ENCODE measurements around the gene ATAD3A.
"Not testable (repeated sequence)": the region's sequence is repeated elsewhere in the genome, so short reads cannot be mapped to it uniquely, and the experiment has no call there.

Gene ATAD3A

DNA sequence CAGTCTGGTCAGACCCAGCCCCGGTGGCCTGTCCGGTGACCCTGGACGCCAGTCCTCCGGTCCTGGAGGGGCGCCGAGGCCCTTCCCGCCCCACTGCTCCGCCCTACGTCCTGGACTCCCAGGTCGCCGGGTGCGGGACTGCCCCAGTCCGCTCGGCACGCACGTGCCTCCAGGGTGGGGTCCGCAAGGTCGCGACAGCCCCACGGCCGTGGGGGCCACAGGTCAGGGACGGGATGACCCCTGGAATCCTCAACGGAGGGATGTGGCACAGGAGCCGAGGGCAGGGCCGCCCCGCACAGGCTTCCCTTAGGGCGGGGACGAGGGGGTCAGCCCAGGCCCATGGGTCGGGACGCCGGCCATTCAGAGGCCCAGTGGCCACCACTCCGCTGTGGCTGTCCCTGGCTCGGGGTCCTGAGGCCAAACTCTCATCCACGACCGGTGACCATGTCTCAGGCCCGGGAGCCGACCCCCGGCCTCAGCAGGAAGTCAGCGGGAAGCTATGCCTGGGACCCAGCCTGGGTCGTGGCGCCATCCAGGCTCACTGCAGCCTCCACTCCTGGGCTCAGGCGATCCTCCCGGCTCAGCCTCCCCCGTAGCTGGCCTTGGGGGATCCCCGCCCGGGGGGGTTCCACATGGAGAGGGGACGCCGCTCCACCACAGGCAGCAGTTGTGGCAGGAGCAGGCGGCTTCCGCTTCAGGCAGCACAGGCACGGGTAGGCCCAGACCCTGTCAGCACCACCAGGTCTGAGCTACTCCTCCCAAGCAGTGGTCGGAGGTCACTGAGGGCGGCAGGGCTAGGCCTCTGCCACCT is 29.1 kb downstream of the ATAD3A start:
- DNase-seq: no peak

DNA sequence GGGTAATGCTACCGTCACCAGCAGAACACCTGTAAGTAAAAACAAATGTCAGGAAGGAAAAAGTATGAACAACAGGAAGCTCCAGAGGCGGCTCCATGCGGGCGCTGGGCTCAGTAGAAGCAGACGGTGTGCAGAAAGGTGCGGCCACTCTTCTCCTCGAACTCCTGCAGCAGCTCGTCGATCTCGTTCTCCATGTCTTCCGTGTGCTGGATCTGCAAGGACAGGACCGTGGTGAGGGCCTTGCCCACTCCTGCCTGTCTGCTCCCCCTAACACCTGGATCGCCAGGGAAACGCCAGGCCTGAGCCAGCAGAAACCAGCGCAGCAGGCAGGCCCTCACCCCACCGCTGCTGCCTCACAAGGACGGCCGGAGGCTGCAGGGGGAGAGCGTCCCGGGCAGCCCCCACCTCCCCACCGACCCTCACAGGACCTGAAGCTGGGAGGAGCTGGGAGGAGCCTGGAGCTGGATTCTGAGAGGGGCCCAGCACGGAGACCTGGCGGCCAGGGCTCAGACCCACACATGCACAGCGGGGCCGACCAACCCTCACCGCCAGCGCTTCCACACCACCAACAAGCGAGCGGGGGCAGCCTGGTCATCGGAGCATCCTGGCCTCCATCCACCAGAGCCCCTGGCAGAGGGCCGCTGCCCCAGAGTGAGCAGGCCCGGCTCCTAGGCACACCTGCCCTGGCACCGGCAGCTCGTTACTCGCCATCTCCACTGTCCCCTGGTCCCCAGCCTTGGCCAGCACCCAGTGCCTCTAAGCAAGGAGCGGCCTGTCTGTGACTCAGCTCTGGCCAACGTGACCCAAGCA is 30.2 kb downstream of the ATAD3A start:
- no peak for DNase-seq

DNA sequence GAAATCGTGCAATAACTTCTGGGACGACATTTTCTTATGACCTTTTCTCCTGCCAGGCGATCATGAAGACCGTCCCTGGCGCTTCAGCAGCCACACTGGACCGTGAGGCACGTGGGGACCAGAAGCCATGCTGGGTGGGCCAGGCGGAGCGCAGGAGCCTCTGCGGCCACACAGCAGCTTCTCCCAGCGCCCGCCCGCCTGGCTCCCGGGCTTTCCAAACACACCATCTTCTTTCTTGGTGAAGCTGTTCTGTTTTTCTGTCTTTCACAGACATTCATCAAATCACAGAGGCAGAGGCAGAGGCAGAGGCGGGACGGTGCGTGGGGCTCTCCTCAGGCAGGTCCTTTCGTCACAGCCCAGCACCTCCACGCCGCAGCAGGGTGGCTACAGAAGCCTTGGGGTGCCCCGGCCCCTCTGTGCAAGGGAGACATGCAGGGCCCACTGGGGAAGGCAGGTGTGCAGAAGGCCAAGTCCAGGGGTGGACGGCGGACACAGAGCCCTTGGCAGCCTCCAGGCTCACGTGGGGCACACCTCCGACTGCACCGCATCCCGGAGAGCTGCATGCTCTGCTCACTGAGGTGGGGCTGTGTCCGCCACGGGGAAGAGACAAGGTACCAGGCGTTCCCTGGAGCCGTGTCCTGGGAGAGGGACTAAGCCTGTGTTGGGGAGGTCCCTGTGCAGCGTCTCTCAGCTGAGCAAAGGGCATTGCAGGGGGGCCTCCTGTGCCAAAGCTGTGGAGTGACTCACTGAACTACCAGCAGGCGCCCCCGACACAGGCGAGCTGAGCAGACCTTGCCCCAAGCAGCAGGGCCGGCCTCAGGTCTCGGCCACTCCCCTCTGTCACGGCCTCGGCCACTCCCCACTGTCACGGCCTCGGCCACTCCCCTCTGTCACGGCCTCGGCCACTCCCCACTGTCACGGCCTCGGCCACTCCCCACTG is 31.1 kb downstream of the ATAD3A start:
- DNase-seq: no peak

DNA sequence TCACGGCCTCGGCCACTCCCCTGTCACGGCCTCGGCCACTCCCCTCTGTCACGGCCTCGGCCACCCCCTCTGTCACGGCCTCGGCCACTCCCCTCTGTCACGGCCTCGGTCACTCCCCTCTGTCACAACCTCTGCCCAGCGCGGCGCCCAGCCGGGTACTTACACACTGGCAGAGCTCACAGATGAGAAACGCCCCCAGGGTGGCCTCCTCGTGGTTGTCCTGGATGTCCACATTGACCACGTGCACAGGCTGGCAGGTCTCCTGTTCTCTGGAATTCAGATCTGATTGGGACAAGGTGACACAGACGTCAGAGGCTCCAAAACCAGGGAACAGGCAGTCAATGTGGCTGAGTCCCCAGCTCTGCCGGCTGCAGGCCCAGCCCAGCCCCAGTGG is 31.7 kb downstream of the ATAD3A start:
- DNase-seq: no peak

DNA sequence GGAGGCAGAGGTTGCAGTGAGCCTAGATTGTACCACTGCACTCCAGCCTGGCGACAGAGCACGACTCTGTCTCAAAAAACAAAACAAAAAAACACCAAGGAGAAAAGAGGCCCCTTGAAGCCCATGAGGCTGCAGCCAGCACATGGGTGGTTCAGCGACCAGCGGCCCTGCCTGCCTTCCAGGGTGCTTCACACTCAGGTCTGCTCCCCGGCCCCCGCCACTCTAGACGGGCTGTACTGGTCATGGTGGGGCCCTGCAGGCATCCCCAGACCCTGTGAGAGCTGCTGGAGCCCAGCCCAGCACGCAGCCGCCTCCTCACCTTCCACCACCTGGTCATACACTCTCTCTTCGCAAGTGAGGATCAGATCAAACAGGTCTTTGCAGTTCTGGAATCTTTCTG is 32.6 kb downstream of the ATAD3A start:
- no peak for DNase-seq

DNA sequence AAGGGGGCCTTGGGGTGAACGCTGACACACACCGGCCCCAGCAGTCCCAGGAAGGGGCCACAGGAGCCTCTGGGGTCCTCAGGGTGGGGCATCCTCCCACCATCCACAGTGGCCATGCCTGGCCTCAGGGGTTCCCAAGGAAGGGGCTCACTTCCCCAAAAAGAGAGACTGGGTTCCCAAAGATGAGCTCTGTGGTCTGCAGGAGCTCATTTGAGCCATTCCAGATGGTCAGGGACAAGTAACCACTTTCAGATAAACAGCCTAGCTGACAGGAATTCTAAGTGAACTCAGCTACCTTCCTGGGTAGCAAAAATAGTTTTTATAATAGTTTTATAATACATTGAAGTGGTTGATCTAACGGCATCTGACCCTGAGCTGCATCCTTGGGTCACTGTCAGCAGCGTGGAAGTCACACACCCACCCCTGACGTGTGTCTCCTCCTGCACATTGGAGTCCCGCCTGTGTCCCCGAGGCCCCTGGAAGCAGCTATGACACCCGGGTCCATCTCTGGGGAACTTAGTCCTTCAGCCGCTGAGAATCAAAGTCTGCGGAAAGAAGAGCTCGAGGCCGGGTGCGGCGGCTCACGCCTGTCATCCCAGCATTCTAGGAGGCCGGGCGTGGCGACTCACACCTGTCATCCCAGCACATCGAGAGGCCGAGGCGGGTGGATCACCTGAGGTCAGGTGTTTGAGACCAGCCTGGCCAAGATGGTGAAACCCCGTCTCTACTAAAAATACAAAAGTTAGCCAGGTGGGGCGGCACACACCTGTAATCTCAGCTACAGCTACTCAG is 34.2 kb downstream of the ATAD3A start:
- DNase-seq: no peak

DNA sequence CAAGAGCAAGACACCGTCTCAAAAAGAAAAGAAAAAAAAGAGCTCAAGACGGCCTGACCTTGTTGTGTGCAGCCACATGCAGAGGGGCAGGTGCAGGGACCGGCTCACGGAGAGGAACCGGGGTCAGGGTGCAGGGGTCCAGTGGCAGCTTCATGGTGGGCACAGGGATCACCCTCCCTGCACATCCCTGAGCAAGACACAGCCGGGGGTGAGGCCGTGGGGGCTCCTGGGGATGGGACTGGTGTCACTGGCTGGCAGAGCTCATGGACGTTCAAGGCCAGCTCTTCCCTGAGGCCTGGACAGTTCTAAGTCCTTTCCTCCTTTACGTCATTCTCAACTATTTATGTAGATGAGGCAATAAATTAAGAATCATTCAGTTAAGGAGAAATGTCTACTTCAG is 35.0 kb downstream of the ATAD3A start:
- DNase-seq: no peak

DNA sequence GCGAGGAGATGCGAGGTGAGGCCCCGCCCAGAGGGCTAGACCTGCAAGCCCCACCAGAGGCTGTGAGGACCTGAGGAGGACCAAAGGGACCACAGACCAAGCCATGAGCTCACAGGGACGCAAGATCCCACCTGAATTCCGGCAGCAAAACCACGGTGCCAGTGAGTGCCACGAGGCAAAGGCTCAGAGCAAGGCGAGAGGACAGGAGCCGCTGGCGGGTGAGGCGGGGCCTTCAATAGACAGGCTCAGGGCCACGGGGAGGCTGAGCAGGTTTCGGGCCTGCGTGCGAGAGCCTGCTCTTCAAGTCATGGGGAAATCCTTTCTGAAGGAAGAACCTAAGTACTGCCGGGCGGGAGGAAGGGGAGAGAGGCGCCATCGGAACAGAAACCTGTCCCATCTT is 35.5 kb downstream of the ATAD3A start:
- DNase-seq: no peak

DNA sequence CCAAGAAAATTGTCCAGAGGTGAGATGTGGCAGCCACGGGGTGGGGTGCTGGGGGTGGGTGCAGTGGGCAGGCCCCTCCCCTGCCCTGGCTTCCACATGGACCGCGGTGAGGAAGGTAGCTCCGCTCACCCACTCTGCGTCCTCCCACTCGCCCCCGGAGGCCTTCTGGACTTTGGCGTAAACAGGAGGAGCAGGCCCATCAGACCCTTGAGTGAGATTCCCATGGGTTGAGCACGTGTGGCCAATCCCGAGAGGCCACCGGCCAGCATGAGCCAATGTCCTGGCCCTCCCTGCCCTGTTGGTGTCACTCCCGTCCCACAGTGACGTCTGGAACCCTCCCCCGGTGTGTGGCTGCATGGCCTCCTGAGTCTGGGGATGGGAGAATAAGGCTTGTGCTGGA is 36.6 kb downstream of the ATAD3A start:
- DNase-seq: no peak

DNA sequence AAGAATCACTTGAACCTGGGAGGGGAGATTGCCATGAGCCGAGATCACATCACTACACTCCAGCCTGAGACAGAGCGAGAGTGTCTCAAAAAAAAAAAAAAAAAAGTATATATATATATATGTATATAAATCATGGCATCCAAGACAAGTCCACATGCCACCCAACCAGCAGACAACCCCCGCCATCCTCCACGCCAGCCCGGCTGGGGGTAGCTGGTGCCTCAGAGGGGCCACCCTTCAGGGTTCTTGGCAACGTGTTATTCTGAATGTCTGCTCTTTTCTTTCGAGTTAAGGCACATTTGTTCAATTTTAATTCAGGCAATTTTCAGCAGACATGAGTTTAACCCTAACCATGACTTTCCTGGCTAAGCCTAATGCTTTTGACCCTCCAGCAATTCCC is 38.1 kb downstream of the ATAD3A start:
- no peak for DNase-seq

DNA sequence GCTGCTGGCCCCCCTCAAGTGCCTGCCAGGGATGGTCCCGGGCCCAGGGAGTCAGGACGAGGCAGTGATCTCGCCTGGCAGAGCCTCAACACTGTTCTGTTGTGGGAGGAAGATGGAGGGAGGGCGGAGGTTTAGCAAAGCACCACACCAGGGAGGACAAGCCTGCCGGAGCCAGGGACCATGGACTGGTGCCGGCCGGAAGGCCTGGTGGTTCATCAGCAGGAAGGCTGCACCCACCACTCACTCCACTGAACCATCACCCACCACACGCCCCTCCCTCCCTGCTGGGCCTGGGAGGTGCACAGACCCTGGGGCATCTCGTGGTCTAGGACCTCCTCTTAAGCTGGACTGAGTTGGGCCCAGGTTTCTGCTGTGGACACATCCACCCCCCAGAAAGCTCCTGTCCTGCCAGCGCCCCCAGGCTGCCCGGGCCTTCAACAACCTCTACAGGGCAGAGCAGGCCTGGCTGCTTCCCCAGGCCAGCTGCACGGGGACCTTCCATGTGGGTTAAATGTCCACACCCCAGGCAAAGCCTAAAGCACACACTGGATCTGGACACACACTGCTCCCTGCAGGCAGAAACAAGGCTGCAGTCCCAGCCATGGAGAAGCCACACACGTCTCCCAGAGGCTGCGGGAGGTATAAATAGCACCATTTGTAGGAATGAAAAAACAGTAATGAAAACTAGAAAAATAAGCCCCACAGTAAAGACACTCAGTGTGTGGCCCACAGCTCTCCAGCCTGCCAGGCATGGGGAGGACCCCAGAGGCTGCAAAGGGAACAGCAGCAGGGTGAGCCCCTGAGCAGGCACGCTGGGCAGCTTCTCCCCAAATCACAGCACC is 38.9 kb downstream of the ATAD3A start:
- DNase-seq: no peak

DNA sequence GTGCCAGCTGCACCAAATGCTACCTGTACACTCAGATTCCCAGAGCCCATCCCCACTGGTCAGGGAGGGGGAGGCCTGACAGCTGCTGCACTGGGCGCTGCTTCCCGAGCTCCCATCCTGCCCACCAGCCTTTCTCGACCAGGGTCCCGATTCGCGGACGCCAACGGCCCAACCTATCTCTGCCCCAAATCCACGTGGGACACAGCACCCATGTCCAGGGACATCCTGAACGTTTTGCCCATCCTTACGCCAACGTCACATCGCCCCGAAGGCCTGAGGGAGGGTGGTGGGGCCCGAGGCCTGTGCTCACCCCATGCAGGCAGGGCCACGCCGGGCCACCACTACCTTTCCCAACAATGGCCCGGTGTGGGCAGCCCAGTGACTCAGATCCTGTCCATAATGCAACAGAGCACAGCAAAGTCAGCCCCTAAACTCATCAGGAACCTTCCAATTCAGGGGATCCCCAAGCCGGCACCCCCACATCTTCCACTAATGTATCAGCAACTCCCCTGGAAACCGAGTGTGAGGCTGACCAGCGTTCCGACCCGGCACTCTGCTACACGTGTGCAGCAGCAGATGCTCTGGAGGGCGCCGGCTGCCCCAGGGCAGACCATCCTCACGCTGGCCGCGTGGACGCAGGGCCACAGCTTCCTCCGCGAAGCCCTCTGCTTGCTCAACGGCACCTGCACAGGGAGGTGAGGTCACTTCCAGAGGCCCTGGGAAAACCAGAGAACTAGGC is 39.7 kb downstream of the ATAD3A start:
- no peak for DNase-seq

DNA sequence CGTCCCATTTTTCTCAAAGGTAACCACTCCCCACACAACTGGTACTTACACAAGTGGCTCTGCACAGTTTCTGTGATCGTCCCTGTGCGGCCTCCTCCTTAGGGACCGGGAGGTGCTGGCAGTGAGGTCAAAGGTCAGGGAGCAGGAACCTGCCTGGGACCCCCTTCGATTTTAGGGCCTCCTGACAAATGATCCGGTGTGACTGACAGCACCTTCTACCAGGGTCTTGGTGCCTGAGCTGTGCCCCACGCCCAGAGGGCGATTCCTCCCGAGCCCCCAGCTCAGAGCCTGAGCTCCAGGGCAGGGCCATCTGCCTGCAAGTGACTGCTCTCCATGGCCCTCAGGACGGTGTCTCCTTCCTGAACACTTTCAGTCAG is 40.3 kb downstream of the ATAD3A start:
- DNase-seq: no peak

DNA sequence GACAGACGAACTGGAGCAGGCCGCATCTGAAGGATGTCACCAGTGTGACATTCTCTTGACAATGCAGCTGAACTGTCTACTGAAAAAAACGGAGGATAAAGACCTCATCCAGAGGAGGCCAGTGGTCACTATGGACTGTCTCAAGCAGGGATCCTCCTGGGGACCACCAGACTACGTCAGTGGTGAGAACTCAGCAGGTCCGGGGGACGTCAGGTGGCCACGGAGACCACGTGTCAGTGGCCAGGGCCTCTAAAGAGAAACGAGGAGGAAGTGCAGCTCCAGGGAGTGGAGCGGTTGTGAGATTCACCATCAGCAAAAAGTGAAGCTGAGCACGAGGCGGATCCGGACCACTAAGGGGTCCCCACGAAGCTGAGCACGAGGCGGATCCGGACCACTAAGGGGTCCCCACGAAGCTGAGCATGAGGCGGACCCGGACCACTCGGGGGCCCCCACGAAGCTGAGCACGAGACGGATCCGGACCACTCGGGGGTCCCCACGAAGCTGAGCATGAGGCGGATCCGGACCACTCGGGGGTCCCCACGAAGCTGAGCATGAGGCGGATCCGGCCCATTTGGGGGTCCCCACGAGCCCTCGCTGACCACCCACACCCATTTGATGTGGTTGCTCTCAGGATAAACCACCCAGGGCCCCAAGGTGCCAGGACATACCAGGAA is 42.0 kb downstream of the ATAD3A start:
- DNase-seq: no peak

DNA sequence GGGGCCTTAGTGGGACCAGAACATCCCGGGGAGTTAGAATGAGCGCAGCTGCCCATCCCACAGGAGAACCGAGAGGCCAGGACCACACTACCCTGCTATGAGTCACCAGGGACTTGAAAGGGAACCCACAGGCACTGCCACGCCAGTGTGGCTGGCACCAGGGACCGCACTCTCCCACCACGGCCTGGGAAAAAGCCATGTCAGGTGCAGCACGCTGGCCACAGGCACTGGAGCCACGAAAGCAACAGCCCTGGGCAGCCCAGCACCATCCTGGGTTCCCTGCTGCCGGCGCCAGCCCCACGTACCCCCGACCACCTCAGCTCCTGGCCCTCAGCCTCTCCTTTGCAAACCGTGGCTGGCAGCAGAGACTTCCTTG is 42.6 kb downstream of the ATAD3A start:
- DNase-seq: no peak

DNA sequence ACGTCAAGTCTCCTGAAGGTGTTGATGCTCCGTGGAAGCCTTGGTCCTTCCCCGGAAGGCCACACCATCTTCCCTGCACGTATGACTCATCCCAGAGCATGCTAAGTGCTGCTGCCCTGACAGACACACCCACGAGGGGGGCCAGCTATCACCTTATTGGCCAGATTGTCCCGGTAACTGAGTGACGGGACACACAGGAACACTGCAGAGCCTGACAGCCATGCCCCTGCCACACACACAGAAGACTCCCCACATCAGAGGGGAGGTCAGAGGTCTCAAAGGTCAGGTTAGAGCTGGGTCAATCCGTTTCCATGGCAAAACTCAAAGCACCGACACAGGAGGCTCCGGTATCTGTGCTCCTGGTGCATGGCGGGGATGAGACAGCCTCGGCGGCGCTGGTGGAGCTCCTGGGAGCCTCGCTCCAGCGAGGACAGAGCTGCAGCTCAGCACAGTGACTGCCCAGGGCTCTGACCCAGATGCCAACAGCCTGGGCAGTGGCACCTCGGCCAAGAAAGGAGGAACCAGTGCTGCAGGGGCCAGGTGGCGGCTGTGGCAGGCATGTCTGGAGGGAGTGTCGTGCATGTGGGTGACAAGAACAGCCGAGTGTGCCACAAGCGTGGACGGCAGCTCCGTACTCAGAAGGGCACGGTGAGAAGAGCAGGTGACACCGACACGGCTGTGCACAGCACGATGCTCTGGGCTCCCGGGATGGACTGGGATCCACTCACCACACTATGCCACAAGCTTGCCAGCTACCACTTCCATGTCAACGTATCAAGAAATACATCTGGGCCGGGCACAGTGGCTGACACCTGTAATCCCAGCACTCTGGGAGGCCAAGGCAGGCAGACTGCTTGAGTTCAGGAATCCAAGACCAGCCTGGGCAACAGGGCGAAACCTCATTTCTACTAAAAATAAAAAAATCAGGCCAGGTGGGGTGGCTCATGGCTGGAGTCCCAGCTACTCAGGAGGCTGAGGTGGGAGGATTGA is 43.3 kb downstream of the ATAD3A start:
- DNase-seq: no peak

DNA sequence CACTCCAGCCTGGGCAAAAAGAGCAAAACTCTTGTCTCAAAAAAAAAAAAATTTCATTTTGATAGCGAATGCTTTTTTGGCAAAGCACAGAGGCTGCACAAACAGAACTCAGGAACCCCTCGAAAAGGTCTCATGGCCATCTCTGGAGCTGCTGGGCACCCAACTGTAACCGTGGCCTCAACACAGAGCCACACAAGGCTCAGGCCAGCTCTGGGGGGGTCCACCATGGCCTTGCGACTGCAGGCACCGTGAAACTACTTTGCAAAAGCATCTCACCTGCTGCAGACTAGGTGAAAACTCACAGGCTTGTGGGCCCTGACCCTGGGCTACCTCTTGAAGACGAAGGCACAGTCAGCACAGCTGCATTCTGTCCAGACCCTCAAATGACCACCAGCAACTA is 44.5 kb downstream of the ATAD3A start:
- DNase-seq: no peak

DNA sequence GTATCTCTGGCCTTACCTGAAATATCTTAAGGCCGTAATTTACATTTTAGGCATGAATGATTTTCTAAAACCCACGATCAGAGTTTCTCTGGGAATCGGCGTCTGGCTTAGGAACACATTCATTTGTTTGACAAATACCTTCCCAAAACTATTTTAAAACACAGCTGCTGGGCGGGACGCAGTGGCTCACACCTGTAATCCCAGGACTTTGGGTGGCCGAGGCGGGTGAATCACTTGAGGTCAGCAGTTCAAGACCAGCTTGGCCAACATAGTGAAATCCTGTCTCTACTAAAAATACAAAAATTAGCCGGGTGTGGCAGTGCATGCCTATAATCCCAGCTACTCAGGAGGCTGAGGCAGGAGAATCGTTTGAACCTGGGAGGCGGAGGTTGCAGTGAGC is 45.0 kb downstream of the ATAD3A start:
- not testable (repeated sequence) for DNase-seq

DNA sequence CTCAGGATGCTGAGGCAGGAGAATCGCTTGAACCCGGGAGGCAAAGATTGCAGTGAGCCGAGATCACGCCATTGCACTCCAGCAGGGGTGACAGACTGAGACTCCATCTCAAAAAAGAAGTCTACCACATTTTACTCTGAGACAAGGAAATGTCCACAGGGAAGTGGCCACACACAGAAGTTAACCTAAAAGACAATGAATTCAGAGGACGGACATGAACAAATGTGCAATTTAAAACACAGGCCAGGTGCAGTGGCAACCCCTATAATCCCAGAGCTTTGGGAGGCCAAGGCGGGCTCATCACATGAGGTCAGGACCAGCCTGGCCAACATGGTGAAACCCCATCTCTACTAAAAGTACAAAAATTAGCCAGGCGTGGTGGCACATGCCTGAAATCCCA is 45.7 kb downstream of the ATAD3A start:
- DNase-seq: not testable (repeated sequence)
